Omental fat pad (tissue), 4 donors: ENCODE results near the gene CRB3. TPM values are rescaled to one million over a fixed set of nuclear protein-coding genes. Genes with fewer than 3 reads are reported as not detected.

Experiments used
- ATAC-seq: fragments of 150-250 bp; one replicate; pipeline ENCODE4 v1.9.1; 2016; ENCODE audit warnings: mild to moderate bottlenecking, moderate library complexity; ENCODE audit not compliant: low FRiP score
- DNase-seq: peaks from one replicate; pipeline ENCODE4 v3.0.0-alpha.2; 2019; ENCODE audit warnings: low spot score
- total RNA-seq, 4 donors: library from RNA; depleted of rRNA; stranded (reverse); fragments of >200 nt; gene quantifications; one replicate each; pipeline ENCODE4 v1.1.0, GENCODE V29; 2016
- TF ChIP-seq, protein P1 (sequence below), 3 donors: fragments of 450-650 bp; IDR thresholded peaks; one replicate each; pipeline ENCODE4 v1.5.1; 2016 to 2017; ENCODE audit warnings: antibody characterized with exemption in 3 of 3, mild to moderate bottlenecking in 3 of 3, moderate library complexity in 2 of 3

Gene CRB3
- total RNA-seq, 4 donors from 2014 or later = 0.82 to 6.2 (median 1.1) TPM; not detected in 1

DNA sequence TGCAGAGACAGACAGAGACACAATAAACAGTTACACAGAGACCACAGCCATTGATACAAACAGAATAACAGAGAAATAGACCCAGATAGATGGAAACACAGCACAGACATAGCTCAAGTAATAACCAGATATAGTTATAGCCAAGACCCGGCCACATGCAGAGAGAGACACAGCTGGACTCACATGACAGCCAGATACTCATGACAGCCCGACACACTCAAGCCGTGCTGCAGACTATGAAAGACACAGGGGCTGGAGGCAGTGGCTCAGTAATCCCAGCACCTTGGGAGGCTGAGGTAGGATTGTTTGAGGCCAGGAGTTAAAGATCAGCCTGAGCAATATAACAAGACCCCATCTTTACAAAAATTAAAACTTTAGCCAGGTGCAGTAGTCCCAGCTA lies 19.2 kb downstream of the CRB3 start:
- ATAC-seq (no peak), DNase-seq (no peak)
- TF ChIP-seq, protein P1, sequence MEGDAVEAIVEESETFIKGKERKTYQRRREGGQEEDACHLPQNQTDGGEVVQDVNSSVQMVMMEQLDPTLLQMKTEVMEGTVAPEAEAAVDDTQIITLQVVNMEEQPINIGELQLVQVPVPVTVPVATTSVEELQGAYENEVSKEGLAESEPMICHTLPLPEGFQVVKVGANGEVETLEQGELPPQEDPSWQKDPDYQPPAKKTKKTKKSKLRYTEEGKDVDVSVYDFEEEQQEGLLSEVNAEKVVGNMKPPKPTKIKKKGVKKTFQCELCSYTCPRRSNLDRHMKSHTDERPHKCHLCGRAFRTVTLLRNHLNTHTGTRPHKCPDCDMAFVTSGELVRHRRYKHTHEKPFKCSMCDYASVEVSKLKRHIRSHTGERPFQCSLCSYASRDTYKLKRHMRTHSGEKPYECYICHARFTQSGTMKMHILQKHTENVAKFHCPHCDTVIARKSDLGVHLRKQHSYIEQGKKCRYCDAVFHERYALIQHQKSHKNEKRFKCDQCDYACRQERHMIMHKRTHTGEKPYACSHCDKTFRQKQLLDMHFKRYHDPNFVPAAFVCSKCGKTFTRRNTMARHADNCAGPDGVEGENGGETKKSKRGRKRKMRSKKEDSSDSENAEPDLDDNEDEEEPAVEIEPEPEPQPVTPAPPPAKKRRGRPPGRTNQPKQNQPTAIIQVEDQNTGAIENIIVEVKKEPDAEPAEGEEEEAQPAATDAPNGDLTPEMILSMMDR (IDR thresholded peaks at IDR 0.05) = no peak

DNA sequence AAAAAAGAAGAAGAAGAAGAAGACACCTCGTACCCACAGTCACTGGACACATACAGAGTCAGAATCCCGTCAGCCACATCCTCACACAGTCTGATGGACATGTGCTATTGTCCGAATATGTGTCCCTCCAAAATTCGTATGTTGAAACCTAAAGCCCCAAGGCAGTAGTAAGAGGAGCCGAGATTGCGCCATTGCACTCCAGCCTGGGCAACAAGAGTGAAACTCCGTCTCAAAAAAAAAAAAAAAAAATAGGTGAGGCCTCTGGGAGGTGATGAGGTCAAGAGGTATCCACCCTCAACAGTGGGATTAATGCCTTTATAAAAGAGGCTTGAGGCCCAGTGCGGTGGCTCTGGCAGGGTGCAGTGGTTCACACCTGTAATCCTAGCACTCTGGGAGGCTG lies 20.2 kb downstream of the CRB3 start:
- TF ChIP-seq, protein P1 (IDR thresholded peaks at IDR 0.05) = no peak
- no peak for DNase-seq
- ATAC-seq = no peak

DNA sequence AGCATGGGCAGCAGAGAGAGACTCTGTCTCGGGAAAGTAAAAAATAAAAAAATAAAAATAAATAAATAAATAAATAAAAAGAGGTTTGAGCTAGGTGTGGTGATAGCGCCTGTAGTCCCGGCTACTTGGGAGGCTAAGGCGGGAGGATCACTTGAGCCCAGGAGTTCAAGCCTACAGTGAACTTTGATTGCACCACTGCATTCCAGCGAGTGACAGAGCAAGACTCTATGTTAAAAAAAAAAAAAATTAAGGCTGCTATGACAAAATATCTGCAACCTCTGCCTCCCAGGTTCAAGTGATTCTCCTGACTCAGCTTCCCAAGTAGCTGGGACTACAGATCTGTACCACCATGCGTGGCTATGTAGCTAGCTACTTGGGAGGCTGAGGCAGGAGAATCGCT lies 20.8 kb downstream of the CRB3 start:
- no peak for DNase-seq
- TF ChIP-seq, protein P1 (IDR thresholded peaks at IDR 0.05) = no peak
- ATAC-seq = no peak

DNA sequence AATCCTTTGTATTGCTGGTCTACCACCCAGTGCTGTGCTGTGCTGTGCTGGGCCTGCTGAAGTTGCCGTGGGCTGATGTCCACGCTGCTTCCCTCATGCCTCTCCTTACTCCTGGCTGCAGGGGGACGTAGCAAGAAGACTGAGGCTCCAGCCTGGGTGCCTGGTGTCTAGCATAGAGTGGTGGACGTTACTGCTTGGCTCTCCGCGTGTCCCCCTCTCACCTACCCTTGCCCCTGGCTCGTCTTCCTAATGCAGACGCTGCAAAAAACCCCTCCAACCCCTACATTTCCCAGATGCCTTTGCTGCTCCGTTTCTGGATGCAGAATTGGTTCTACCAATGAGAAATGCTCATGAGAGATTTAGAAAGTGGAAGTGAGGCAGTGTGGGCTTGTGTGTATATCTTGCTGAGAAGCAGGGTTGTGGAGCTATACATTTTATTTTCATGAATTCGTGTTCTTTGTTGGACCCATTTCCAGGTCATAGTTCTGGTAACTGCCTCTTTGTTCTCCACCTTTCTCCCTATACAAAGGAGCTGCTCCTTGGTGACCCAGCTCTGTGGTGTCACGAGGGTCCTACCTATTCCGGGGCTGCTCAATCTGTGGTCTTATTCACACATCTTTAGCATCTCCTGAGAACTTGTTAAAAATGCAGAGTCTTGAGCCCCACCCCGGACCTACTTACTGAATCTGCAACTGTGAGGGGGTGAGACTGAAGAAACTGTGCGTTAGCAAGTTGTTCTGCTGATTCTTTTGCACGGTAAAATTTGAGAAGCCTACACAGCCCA lies 25.4 kb downstream of the CRB3 start:
- TF ChIP-seq, protein P1 (IDR thresholded peaks at IDR 0.05) = no peak
- no peak for ATAC-seq
- DNase-seq = no peak

DNA sequence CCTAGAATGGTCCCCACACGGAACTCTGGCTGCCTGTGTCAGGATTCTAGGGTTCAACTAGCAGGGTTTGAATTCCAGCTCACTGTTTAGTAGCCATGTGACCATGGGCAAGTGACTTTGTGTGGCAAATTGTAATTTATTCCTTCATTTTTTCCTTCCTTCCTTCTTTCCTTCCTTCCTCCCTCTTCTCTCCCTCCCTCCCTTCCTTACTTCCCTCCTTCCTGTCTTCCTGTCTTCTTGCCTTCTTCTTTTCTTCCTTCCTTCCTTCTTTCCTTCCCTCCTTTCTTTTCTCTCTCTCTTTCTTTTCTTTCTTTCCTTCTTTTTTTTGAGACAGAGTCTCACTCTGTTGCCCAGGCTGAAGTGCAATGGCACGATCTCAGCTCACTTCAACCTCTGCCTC lies 26.1 kb downstream of the CRB3 start:
- DNase-seq (no peak), ATAC-seq (no peak)
- TF ChIP-seq, protein P1 (IDR thresholded peaks at IDR 0.05) = no peak

DNA sequence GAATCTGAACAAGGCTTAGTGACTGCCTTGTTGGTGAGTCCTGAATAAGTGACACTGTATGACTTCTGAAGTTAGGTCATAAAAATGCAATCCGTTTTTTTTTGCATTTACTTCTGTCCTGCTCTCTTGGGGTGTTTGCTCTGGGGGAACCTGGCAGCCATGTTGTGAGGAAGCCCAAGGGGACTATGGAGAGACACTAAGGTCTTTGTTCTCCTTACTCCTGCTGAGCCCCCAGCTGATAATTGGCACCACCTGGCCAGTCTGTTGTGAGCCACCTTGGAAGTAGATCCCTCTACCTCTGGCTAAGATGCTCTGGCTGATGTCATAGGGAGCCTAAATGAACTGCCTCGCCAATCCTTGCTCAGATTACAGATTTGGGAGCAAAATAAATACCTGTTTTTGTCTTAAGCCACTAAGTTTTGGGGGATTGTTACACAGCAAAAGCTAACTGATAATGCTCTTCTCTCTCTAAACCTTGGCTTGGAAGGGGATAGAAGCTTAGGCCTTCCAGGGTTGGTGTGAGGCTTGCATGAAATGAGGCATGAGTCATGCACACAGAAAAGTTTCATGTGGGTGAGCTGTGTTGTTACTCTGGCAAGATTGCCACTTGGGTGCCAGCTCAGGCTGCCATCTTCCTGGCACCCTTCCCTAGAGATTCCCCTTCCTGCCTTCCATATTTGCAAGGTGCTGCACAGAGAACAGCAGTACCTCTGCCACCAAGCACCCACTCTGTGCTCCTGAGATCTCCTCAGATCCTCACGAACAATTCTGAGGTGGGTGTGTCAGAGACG lies 27.9 kb downstream of the CRB3 start:
- TF ChIP-seq, protein P1 (IDR thresholded peaks at IDR 0.05) = no peak
- DNase-seq = no peak
- ATAC-seq = no peak
